KMS-11 (cell line): ENCODE results near the gene DPH2.

Experiments
- H2AFZ ChIP-seq: fragments of 200-600 bp; sonication (generic); 2 replicates; pipeline ENCODE4 v1.6.1; 2016; ENCODE audit warnings: antibody characterized with exemption, mixed run types, low read depth
- H3K27ac ChIP-seq: fragments of 200-600 bp; sonication (generic); 2 replicates; pipeline ENCODE4 v1.6.1; 2016; ENCODE audit warnings: mild to moderate bottlenecking, mixed run types
- H3K27me3 ChIP-seq: fragments of 200-600 bp; sonication (generic); 2 replicates; pipeline ENCODE4 v1.6.1; 2017; ENCODE audit warnings: mild to moderate bottlenecking, low read depth, mixed run types, moderate library complexity; ENCODE audit not compliant: insufficient read depth
- H3K36me3 ChIP-seq: fragments of 200-600 bp; sonication (generic); 2 replicates; pipeline ENCODE4 v1.6.1; 2017; ENCODE audit warnings: mild to moderate bottlenecking, mixed run types; ENCODE audit not compliant: insufficient read depth
- H3K4me1 ChIP-seq: fragments of 200-600 bp; sonication (generic); 2 replicates; pipeline ENCODE4 v1.6.1; 2016; ENCODE audit warnings: mild to moderate bottlenecking, low read depth, mixed run types; ENCODE audit not compliant: poor library complexity, severe bottlenecking
- H3K4me2 ChIP-seq: fragments of 200-600 bp; sonication (generic); 2 replicates; pipeline ENCODE4 v1.7.0; 2016; ENCODE audit warnings: mild to moderate bottlenecking, mixed run types
- H3K4me3 ChIP-seq: fragments of 200-600 bp; sonication (generic); IDR thresholded peaks from 2 replicates; pipeline ENCODE4 v1.6.1; 2017; ENCODE audit warnings: low read depth, low read length, mixed read lengths; ENCODE audit not compliant: insufficient read depth
- H3K79me2 ChIP-seq: fragments of 200-600 bp; sonication (generic); 2 replicates; pipeline ENCODE4 v1.6.1; 2016; ENCODE audit warnings: low read depth, mixed run types; ENCODE audit not compliant: insufficient read depth
- H3K9ac ChIP-seq: fragments of 200-600 bp; sonication (generic); 2 replicates; pipeline ENCODE4 v1.6.1; 2016; ENCODE audit warnings: mild to moderate bottlenecking, mixed run types
- H4K20me1 ChIP-seq: fragments of 200-600 bp; sonication (generic); 2 replicates; pipeline ENCODE4 v1.6.1; 2016; ENCODE audit warnings: mild to moderate bottlenecking, mixed run types; ENCODE audit not compliant: insufficient read depth
- TF ChIP-seq, protein P1 (sequence below): fragments of 200-600 bp; sonication (generic); conservative IDR thresholded peaks from 2 replicates; pipeline ENCODE4 v1.6.1; 2017; ENCODE audit warnings: low read depth, mild to moderate bottlenecking, antibody characterized with exemption, low read length, moderate library complexity, mixed read lengths

DPH2 gene

DNA sequence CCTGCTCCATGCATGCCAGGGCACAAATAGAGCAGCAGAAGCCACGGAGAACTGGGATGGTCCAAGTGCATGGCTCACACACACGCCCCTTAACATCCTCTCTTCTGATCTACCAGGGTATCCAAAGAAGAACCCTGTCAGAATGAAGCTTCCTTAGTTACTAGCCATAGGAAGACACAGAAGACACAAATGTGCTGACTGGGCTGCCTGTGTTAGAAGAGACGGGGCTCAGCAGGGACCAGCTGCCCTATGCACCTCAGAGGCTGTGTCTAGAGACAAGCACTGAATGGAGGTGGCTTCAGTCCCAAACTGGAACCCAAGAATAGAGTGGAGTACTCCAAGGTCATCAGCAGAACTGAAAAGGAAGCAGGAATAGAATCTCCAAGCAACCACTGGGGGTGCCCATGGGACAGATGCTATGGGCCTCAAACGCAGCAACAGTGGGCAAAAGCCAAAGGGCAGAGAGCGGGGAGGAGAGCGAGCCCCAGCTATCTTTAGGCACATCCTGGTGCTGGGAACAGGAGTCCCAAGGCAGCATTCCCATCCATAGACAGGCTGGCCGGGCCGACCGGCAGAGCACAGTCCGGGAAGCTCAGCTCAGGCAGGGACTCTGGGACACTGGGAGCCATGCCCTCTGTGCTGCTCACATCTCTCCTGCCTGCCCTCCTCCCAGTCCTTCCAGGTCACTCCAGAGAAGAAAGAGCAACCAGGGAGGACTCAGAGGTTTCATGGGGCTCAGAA is 51.9 kb downstream of the DPH2 start:
- Histone ChIP-seq H3K4me3 (no peak overlapping the region), H3K79me2 (no peaks in the 10 kb centered on the region), H3K27me3 (no peaks in the 10 kb centered on the region), H3K4me1 (no peaks in the 10 kb centered on the region), H3K9ac (no peak overlapping the region), H3K4me2 (no peak overlapping the region), H2AFZ (no peak overlapping the region), H4K20me1 (no peaks in the 10 kb centered on the region), H3K27ac (no peak overlapping the region), H3K36me3 (no peaks in the 10 kb centered on the region)
- TF ChIP-seq, protein P1, sequence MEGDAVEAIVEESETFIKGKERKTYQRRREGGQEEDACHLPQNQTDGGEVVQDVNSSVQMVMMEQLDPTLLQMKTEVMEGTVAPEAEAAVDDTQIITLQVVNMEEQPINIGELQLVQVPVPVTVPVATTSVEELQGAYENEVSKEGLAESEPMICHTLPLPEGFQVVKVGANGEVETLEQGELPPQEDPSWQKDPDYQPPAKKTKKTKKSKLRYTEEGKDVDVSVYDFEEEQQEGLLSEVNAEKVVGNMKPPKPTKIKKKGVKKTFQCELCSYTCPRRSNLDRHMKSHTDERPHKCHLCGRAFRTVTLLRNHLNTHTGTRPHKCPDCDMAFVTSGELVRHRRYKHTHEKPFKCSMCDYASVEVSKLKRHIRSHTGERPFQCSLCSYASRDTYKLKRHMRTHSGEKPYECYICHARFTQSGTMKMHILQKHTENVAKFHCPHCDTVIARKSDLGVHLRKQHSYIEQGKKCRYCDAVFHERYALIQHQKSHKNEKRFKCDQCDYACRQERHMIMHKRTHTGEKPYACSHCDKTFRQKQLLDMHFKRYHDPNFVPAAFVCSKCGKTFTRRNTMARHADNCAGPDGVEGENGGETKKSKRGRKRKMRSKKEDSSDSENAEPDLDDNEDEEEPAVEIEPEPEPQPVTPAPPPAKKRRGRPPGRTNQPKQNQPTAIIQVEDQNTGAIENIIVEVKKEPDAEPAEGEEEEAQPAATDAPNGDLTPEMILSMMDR = no peak
